ENCODE results near the gene CNTN6. TPM values are rescaled to one million over a fixed set of nuclear protein-coding genes. Genes with fewer than 3 reads are reported as not detected.

The CNTN6 gene
- total RNA-seq, 1 experiment from 2014 or later, result not detected

DNA sequence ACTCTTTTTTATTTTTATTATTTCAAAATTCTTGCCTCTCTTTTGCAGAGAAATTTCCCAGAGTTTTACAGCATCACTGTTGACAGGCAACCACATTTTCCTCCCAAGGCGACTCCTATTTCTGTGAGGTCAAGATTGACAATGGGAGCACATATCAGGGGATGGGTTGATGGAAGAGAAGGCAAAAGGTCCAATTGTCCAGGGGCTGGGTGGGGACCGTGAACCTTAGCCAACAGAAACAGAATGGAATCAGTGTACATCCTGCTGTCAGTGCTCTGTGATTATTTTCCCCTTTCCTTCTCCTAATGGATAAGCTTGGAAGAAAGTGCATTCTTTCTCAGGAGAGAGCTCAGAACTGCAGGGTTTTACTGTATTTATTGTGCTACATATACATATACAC is 42.4 kb downstream of the CNTN6 start:
- TF ChIP-seq CTCF (conservative IDR thresholded peaks at IDR 0.05), result no peak
- no peak overlapping the region for H3K9ac ChIP-seq (ENCODE audit: extremely low read depth, insufficient read length, low read length)
- no peak overlapping the region for H4K8ac ChIP-seq (replicated peaks; ENCODE audit: insufficient read length, low read depth, low read length)
- H2BK15ac ChIP-seq (ENCODE audit: low read depth, low read length), result no peak overlapping the region
- H3K36me3 Mint-ChIP-seq (ENCODE audit: insufficient read depth in 1 of 3, low read depth in 3 of 3), result no peaks in the 10 kb centered on the region
- H3K18ac ChIP-seq (ENCODE audit: insufficient read length, low read depth, low read length), result no peak overlapping the region
- H3K9me3 Mint-ChIP-seq, result no peaks in the 10 kb centered on the region
- no peak overlapping the region for H3K27ac Mint-ChIP-seq
- H2BK12ac ChIP-seq (ENCODE audit: insufficient read length, low read depth, low read length), result no peak overlapping the region
- no peak overlapping the region for H2AK5ac ChIP-seq (ENCODE audit: insufficient read length, low read length)
- H3K23me2 ChIP-seq (ENCODE audit: insufficient read length, low read depth, low read length, poor library complexity, severe bottlenecking), result no peaks in the 10 kb centered on the region
- H3K27me3 ChIP-seq (ENCODE audit: insufficient read depth, low read length), result no peaks in the 10 kb centered on the region
- H3K4ac ChIP-seq (ENCODE audit: low read depth, low read length), result no peak overlapping the region
- H4K91ac ChIP-seq (ENCODE audit: insufficient read length, low read depth, low read length), result no peak overlapping the region
- no peak overlapping the region for H3K4me3 Mint-ChIP-seq
- H2AFZ ChIP-seq (ENCODE audit: low read length), result no peak overlapping the region
- H2BK120ac ChIP-seq (ENCODE audit: low read depth, low read length, poor library complexity, severe bottlenecking), result no peak overlapping the region
- no peak for DNase-seq
- H3K4me2 ChIP-seq (ENCODE audit: insufficient read depth, insufficient read length, low read length), result no peak overlapping the region
- H2BK5ac ChIP-seq (ENCODE audit: insufficient read length, low read length), result no peak overlapping the region
- H3K27ac ChIP-seq (ENCODE audit: insufficient read length, low read depth, low read length), result no peak overlapping the region
- H3K4me1 Mint-ChIP-seq, result peaks cover 9 to 12% of the 10 kb centered on the region in 2 experiments
- no peak overlapping the region for H3T11ph ChIP-seq (ENCODE audit: low read length)
- H3K79me2 ChIP-seq (ENCODE audit: insufficient read depth, low read length), result no peaks in the 10 kb centered on the region
- no peaks in the 10 kb centered on the region for H4K20me1 ChIP-seq (ENCODE audit: control insufficient read depth, insufficient read depth, insufficient read length)
- H3K23ac ChIP-seq (ENCODE audit: insufficient read length, low read depth, low read length), result no peak overlapping the region
- H3K27me3 Mint-ChIP-seq (ENCODE audit: low read depth), result no peaks in the 10 kb centered on the region
- H3K14ac ChIP-seq (ENCODE audit: insufficient read depth, low read length), result no peak overlapping the region
- H3K4me1 ChIP-seq (ENCODE audit: insufficient read depth, low read length), result no peaks in the 10 kb centered on the region
- H3K9me3 ChIP-seq (ENCODE audit: control insufficient read depth, low read depth, low read length), result no peaks in the 10 kb centered on the region
- no CpG with 5 or more reads among the region's 2 CpGs for WGBS (ENCODE audit: extremely low coverage, insufficient read length, low lambda C conversion rate)
- H2BK20ac ChIP-seq (ENCODE audit: low read depth, low read length, poor library complexity, severe bottlenecking), result no peak overlapping the region
- no peak overlapping the region for H4K5ac ChIP-seq (ENCODE audit: insufficient read length, low read depth, low read length)
- H3K79me1 ChIP-seq (ENCODE audit: insufficient read depth, low read depth, low read length, poor library complexity, severe bottlenecking), result no peaks in the 10 kb centered on the region
- H3K56ac ChIP-seq (ENCODE audit: insufficient read length, low read depth, low read length), result no peak overlapping the region
